Right lobe of liver (tissue), 6 donors: ENCODE data around the gene APP. TPM values are rescaled to one million over a fixed set of nuclear protein-coding genes. Genes with fewer than 3 reads are reported as not detected.

Experiments used
- ATAC-seq, 4 donors: fragments of 200-7000 bp; cut with Tn5 transposase; one replicate each; pipeline ENCODE4 v1.9.1; 2020; ENCODE audit warnings: mild to moderate bottlenecking in 4 of 4, moderate library complexity in 4 of 4
- DNase-seq, 3 donors: peaks; one replicate each; pipeline ENCODE4 v3.0.0-alpha.2; 2020
- H3K27ac ChIP-seq, 3 donors: fragments of 200-600 bp; one replicate each; pipeline ENCODE4 v1.8.0; 2022
- H3K27me3 ChIP-seq, 2 donors: fragments of 200-600 bp; one replicate each; pipeline ENCODE4 v1.8.0; 2022
- H3K36me3 ChIP-seq, 4 donors: fragments of 200-600 bp; sonication (generic) in 1 of 4; one replicate each; pipeline versions ENCODE4 v1.5.1 to v1.8.0; 2017 to 2022; ENCODE audit warnings: control low read depth in 1 of 4
- H3K4me1 ChIP-seq, 4 donors: fragments of 200-600 bp; sonication (generic) in 1 of 4; one replicate each; pipeline versions ENCODE4 v1.5.1 to v1.8.0; 2017 to 2022; ENCODE audit warnings: control low read depth in 1 of 4
- H3K4me3 ChIP-seq, 3 donors: fragments of 200-600 bp; one replicate each; pipeline ENCODE4 v1.8.0; 2022
- H3K9me3 ChIP-seq, 4 donors: fragments of 200-600 bp; sonication (generic) in 1 of 4; one replicate each; pipeline versions ENCODE4 v1.5.1 to v1.8.0; 2017 to 2022; ENCODE audit warnings: control low read depth in 1 of 4
- CTCF ChIP-seq, 4 donors: fragments of 200-600 bp in 3 of 4; fragments of 450-650 bp in 1 of 4; IDR thresholded peaks; one replicate each; pipeline versions ENCODE4 v1.5.1 to v1.8.0; 2016 to 2022; ENCODE audit warnings: antibody characterized with exemption in 4 of 4, mild to moderate bottlenecking in 2 of 4
- POLR2A ChIP-seq: fragments of 450-650 bp; IDR thresholded peaks from one replicate; pipeline ENCODE4 v1.6.1; 2017; ENCODE audit warnings: antibody characterized with exemption, mild to moderate bottlenecking
- WGBS: methylation state at CpG from one replicate; pipeline ENCODE4 v1.1.6; 2018; ENCODE audit warnings: low coverage, low lambda C conversion rate; ENCODE audit not compliant: insufficient coverage; ENCODE audit errors: missing lambda C conversion rate; 5-methylcytosine and 5-hydroxymethylcytosine counted together
- intact Hi-C, 2 donors: fragments of 100-400 bp; cut with DNase I; formaldehyde crosslinking; loops; one replicate each; pipeline versions ENCODE4 v1.11.2 to v1.14.1; 2022
- total RNA-seq, 6 experiments: library from RNA; depleted of rRNA in 2 of 6; stranded (reverse); fragments of >200 nt in 2 of 6; fragmentation: NEBNext Ultra II Directional in 3 of 6; extraction: Animal tissue kit (Norgen Biotek cat#: 25700) in 3 of 6; gene quantifications; one replicate each; pipeline versions ENCODE4 v1.1.0 to v1.2.4, GENCODE V29; 2016 to 2023
- donor health status: DM: no; HTN: yes; CAD: no.
- donor health status: DM: no; HTN: no; CAD: no.
- donor health status: DM: no; HTN: no; CAD: no.
- donor health status: DM: no; HTN: yes; CAD: no.
- donor health status: DM: no; HTN: yes; CAD: no.

APP gene
- total RNA-seq, 6 experiments from 2014 or later, result 127 to 262 (median 208) TPM

- intact Hi-C loops, result no loop called here
- no peak overlapping the region for H3K27ac ChIP-seq
- H3K4me1 ChIP-seq, result no peaks in the 10 kb centered on the region
- 90% methylated on average over 1 of the region's 1 CpG for WGBS
- ATAC-seq (no peak), DNase-seq (no peak)
- no peaks in the 10 kb centered on the region for H3K36me3 ChIP-seq
- no peaks in the 10 kb centered on the region for H3K27me3 ChIP-seq
- no peak for TF ChIP-seq CTCF (IDR thresholded peaks at IDR 0.05)
- H3K9me3 ChIP-seq, result no peaks in the 10 kb centered on the region
- no peak overlapping the region for H3K4me3 ChIP-seq
Observed at GRCh38 chr21:25850126-25850842, 320.3 kb downstream of the APP start.

GRCh38 chr21:25848309-25848708, 322.3 kb downstream of the APP start:
- no peak for DNase-seq
- Histone ChIP-seq H3K4me3 (no peak overlapping the region), H3K27me3 (no peaks in the 10 kb centered on the region), H3K4me1 (no peaks in the 10 kb centered on the region), H3K36me3 (no peaks in the 10 kb centered on the region), H3K27ac (no peak overlapping the region), H3K9me3 (no peaks in the 10 kb centered on the region)
- 14% methylated on average over 1 of the region's 2 CpGs for WGBS
- no peak for ATAC-seq
- intact Hi-C loops, result no loop called here
- TF ChIP-seq CTCF (IDR thresholded peaks at IDR 0.05) (no peak), POLR2A (no peak)

GRCh38 chr21:25845729-25846256, 324.8 kb downstream of the APP start:
- TF ChIP-seq POLR2A (no peak), CTCF (IDR thresholded peaks at IDR 0.05) (no peak)

GRCh38 chr21:25842925-25843324, 327.6 kb downstream of the APP start:
- ATAC-seq (no peak), DNase-seq (no peak)
- Histone ChIP-seq H3K36me3 (no peaks in the 10 kb centered on the region), H3K27me3 (no peaks in the 10 kb centered on the region), H3K4me3 (no peak overlapping the region), H3K27ac (no peak overlapping the region), H3K4me1 (no peaks in the 10 kb centered on the region), H3K9me3 (no peaks in the 10 kb centered on the region)
- WGBS, result 50% methylated on average over 2 of the region's 3 CpGs
- TF ChIP-seq CTCF (IDR thresholded peaks at IDR 0.05) (no peak), POLR2A (no peak)
- intact Hi-C loops, result no loop called here

More at GRCh38 chr21:25845729-25846256, 324.8 kb downstream of the APP start:
- no peaks in the 10 kb centered on the region for H3K9me3 ChIP-seq
- DNase-seq (no peak), ATAC-seq (no peak)
- no peak overlapping the region for H3K27ac ChIP-seq
- WGBS, result 73% methylated on average over 5 of the region's 5 CpGs
- no peaks in the 10 kb centered on the region for H3K4me1 ChIP-seq
- no peak overlapping the region for H3K4me3 ChIP-seq
- H3K36me3 ChIP-seq, result no peaks in the 10 kb centered on the region
- no peaks in the 10 kb centered on the region for H3K27me3 ChIP-seq
- intact Hi-C loops, result no loop called here
